GM21528 (cell line): ENCODE results near the gene FGG.

Source experiments
- ATAC-seq: cut with Tn5 transposase; IDR thresholded peaks from one replicate; pipeline ENCODE4 v1.9.1; 2021; ENCODE audit warnings: mild to moderate bottlenecking, moderate library complexity; ENCODE audit not compliant: unreplicated experiment, low FRiP score

Gene FGG

DNA sequence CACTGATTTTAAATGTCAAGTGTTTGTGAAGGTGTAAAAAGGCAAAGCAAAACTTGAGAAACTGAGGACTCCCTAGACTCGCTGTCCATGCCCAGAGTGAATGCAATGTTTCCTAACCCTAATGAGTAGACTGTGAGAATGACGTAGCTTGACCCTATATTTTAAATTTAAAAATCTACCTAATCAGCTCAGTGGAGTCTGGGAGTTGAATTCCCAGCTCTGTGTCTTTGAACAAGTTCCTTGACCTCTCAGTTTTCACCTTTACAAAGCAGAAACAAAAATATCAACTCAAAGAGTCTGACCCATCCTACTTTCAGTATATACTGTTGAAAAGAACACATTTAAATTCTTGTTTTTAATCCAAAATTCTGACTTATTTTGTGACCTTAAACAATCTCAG, 24.3 kb downstream of the FGG start:
- ATAC-seq = no peak

GRCh38 chr4:154586296-154587033, 26.0 kb downstream of the FGG start:
- ATAC-seq = no peak

DNA sequence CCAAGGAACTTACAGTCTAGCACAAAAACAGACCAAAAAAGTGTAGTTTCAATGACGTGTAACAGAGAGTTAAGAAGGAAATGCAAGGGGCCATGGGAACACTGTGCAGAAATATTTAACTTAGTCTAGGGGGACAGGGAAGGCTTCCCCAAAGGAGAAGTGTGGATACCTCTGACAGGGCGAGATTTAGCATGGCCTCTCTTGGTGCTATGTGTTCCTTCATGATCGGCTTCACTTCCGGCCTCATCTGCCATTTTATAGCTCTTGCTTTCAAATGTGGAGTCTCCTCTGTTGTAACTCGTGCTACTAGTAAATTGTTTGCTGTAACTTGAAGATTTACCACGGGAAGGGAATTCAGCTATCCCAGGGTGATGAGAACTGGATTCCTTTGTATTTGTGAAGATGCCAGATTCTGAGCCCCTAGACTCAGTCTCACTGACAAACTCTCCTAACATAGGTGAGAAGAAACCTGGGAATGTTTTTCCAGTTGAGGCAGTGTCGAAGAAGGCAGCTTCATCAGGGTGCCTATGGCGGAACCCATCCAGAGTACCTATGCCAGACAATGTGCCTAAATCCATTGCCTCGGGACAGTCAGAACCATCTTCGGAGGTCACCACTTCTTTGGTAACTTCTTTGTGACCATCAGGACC, 27.0 kb downstream of the FGG start:
- ATAC-seq = no peak

GRCh38 chr4:154584259-154584658, 28.2 kb downstream of the FGG start:
- no peak for ATAC-seq

DNA sequence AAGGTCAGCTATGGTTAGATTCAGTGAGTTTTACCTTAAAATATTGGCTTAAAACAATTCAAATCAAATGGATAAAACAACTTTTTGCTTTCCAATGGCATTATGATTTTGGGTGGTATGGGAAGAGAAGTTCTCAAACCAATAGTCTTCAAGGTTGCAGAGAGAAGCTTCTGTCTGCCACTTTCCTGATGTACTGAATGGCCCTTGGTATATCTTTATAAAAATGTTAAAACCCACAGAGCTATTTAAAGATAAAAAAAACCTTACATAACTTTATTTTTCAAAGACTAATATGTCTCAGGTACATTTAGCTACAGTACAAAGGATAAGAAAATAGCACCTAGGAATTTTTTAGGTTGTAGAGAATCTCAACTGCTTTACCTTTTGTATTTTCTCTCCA, 28.8 kb downstream of the FGG start:
- ATAC-seq = no peak

DNA sequence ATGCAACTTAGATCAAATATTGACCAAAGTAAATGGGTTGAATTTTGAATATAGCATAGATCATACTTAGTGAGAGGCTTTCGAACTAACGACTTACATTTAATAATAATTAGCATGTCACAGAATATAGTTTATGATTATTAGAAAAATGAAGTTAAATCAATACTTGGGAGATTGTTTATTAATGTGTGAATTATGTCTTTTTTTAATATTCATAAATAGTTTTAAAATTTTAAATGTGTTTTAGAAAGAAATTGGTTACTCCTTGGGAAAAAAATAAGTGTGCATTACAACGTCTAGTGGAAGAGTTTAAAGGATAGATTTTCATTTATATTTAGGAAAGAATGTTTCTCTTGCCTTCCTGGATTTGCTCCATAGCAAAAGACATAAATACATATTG, 29.2 kb downstream of the FGG start:
- no peak for ATAC-seq

- no peak for ATAC-seq
Measured at GRCh38 chr4:154582723-154583122, 29.7 kb downstream of the FGG start.

DNA sequence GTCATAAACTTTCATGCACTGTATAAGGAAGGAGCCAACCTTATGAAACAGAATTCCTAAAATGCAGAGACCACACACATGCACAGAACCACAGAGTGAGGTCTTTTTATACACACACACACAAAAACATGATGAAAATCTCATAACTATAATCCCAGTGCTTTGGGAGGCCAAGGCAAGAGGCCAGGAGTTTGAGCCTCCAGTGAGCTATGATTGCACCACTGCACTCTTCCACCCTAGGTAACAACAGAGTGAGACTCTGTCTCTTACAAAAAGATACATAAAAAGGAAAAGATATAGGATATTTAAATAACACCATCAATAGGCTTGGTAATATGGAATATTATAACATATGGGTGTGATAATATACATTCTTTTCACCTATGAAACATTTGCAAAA, 32.5 kb downstream of the FGG start:
- no peak for ATAC-seq

- no peak for ATAC-seq
Measured at GRCh38 chr4:154578919-154579318, 33.5 kb downstream of the FGG start.

GRCh38 chr4:154577324-154577723, 35.1 kb downstream of the FGG start:
- no peak for ATAC-seq

DNA sequence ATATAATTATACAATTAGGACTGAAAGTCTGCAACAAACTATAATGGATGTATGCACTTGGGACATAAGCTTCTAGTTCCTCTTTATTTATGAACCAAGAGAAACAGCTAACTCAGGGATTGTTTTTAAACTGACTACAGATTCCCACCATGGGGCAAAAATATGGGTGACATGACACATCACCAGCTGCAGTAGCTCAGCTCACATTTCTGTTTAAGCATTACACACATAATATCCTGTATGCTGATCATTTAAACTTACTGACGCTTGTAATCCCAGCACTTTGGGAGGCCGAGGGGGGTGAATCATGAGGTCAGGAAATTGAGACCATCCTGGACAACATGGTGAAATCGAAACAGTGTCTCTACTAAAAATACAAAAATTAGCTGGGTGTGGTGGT, 38.1 kb downstream of the FGG start:
- ATAC-seq = no peak

GRCh38 chr4:154573190-154573870, 39.1 kb downstream of the FGG start:
- ATAC-seq = no peak

GRCh38 chr4:154569584-154569983, 42.9 kb downstream of the FGG start:
- ATAC-seq = no peak

DNA sequence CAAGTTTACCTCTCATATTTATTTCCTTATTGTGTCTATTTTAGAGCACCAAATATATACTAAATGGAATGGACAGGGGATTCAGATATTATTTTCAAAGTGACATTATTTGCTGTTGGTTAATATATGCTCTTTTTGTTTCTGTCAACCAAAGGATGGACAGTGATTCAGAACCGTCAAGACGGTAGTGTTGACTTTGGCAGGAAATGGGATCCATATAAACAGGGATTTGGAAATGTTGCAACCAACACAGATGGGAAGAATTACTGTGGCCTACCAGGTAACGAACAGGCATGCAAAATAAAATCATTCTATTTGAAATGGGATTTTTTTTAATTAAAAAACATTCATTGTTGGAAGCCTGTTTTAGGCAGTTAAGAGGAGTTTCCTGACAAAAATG, 43.4 kb downstream of the FGG start:
- ATAC-seq = no peak

DNA sequence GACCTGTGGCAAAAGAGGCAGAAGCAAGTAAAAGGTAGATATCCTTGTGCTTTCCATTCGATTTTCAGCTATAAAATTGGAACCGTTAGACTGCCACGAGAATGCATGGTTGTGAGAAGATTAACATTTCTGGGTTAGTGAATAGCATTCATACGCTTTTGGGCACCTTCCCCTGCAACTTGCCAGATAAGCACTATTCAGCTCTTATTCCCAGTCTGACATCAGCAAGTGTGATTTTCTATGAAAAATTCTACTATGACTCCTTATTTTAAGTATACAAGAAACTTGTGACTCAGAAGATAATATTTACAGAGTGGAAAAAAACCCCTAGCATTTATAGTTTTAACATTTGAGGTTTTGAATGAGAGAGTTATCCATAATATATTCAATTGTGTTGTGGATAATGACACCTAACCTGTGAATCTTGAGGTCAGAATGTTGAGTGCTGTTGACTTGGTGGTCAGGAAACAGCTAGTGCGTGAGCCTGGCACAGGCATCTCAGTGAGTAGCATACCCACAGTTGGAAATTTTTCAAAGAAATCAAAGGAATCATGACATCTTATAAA, 45.7 kb downstream of the FGG start:
- no peak for ATAC-seq

DNA sequence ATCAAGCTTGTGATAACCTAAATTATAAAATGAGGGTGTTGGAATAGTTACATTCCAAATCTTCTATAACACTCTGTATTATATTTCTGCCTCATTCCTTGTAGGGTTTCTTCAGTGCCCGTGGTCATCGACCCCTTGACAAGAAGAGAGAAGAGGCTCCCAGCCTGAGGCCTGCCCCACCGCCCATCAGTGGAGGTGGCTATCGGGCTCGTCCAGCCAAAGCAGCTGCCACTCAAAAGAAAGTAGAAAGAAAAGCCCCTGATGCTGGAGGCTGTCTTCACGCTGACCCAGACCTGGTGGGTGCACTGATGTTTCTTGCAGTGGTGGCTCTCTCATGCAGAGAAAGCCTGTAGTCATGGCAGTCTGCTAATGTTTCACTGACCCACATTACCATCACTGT, 46.8 kb downstream of the FGG start:
- ATAC-seq = no peak

DNA sequence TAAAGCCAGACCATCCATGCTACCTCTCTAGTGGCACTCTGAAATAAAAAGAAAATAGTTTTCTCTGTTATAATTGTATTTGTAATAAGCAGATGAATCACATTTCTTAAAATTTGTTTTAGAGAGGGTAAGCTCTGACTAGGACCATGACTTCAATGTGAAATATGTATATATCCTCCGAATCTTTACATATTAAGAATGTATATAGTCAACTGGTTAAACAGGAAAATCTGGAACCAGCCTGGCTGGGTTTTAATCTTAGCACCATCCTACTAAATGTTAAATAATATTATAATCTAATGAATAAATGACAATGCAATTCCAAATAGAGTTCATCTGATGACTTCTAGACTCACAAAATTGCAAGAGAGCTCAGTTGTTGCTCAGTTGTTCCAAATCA, 48.1 kb downstream of the FGG start:
- no peak for ATAC-seq

DNA sequence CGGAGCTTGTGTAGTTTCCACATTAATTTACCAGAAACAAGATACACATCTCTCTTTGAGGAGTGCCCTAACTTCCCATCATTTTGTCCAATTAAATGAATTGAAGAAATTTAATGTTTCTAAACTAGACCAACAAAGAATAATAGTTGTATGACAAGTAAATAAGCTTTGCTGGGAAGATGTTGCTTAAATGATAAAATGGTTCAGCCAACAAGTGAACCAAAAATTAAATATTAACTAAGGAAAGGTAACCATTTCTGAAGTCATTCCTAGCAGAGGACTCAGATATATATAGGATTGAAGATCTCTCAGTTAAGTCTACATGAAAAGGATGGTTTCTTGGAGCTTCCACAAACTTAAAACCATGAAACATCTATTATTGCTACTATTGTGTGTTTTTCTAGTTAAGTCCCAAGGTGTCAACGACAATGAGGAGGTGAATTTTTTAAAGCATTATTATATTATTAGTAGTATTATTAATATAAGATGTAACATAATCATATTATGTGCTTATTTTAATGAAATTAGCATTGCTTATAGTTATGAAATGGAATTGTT, 49.7 kb downstream of the FGG start, which contains the start of gene FGB:
Gene FGB, plus strand, starts transcription at position 315 of the 558 bp plus-strand sequence. Its CDS starts 8 bp downstream, at position 323.
- no peak for ATAC-seq

DNA sequence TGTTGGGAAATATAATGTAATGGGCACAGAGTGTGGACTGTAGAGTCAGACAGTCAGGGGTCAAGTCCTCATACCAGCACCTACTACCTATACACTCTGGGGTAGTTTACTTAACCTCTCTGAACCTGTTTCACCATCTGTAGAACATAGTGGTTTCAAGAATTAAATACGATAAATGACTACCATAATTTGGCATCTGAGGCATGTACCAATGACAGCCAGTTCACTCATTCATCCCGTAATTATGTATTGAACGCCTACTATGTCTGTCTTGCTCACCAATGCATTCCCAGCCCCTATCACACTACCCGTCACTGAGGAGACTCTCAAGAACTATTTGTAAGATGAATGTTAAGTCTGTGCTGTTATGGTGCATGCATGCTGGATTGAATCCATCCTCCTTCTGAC, 51.6 kb downstream of the FGG start:
- ATAC-seq = no peak

GRCh38 chr4:154560419-154560801, 52.0 kb downstream of the FGG start:
- no peak for ATAC-seq
